Sigmoid colon (tissue), 7 donors: ENCODE results near the gene RASGRP3. TPM values are rescaled to one million over a fixed set of nuclear protein-coding genes. Genes with fewer than 3 reads are reported as not detected.

Experiments used
- DNase-seq: peaks from one replicate; pipeline ENCODE4 v3.0.0-alpha.2; 2019
- H3K27ac ChIP-seq, 4 donors: fragments of 200-600 bp; sonication (generic); one replicate each; pipeline ENCODE4 v1.5.1; 2016 to 2019; ENCODE audit warnings: mild to moderate bottlenecking in 1 of 4
- H3K27me3 ChIP-seq, 3 donors: fragments of 200-600 bp; sonication (generic); one replicate each; pipeline ENCODE4 v1.5.1; 2019; ENCODE audit warnings: mild to moderate bottlenecking in 1 of 3
- H3K36me3 ChIP-seq, 4 donors: fragments of 200-600 bp; sonication (generic); one replicate each; pipeline ENCODE4 v1.5.1; 2016 to 2019
- H3K4me1 ChIP-seq, 4 donors: fragments of 200-600 bp; sonication (generic); one replicate each; pipeline ENCODE4 v1.5.1; 2017 to 2019
- H3K4me3 ChIP-seq, 4 donors: fragments of 200-600 bp; sonication (generic); one replicate each; pipeline ENCODE4 v1.5.1; 2017 to 2019; ENCODE audit warnings: mild to moderate bottlenecking in 2 of 4, moderate library complexity in 1 of 4
- H3K9me3 ChIP-seq, 4 donors: fragments of 200-600 bp in 3 of 4; sonication (generic) in 3 of 4; one replicate each; pipeline versions ENCODE4 v1.5.1 to v1.6.1; 2013 to 2019
- EP300 ChIP-seq, 4 donors: sonication (generic); formaldehyde crosslinking; IDR thresholded peaks; one replicate each; pipeline ENCODE4 v1.6.1; 2017; ENCODE audit warnings: antibody characterized with exemption in 4 of 4
- POLR2A ChIP-seq, 2 donors: fragments of 450-650 bp; IDR thresholded peaks; one replicate each; pipeline ENCODE4 v1.6.1; 2016; ENCODE audit warnings: antibody characterized with exemption in 2 of 2, mild to moderate bottlenecking in 2 of 2, moderate library complexity in 2 of 2
- POLR2AphosphoS5 ChIP-seq, 4 donors: sonication (generic); formaldehyde crosslinking; IDR thresholded peaks; one replicate each; pipeline ENCODE4 v1.6.1; 2017; ENCODE audit warnings: antibody characterized with exemption in 4 of 4
- WGBS, 2 donors: extraction: QIAGEN DNeasy Blood & Tissue Kit; methylation state at CpG; one replicate each; pipeline ENCODE4 v1.1.7; 2013; 5-methylcytosine and 5-hydroxymethylcytosine counted together
- intact Hi-C: fragments of 100-400 bp; cut with DNase I; formaldehyde crosslinking; loops from one replicate; pipeline ENCODE4 v1.15.1; 2023
- polyA plus RNA-seq, 3 donors: library from polyadenylated mRNA; stranded (reverse); fragments of 200-250 nt; gene quantifications; one replicate each; pipeline ENCODE4 v1.2.3, GENCODE V29; 2013
- total RNA-seq, 4 donors: library from RNA; depleted of rRNA; stranded (reverse); fragments of >200 nt; gene quantifications; one replicate each; pipeline ENCODE4 v1.1.0, GENCODE V29; 2016
- TF ChIP-seq, protein P1 (sequence below), 4 experiments: fragments of 450-650 bp in 3 of 4; fragments of 200-600 bp in 1 of 4; IDR thresholded peaks; one replicate each; pipeline ENCODE4 v1.5.1; 2016 to 2019; ENCODE audit warnings: antibody characterized with exemption in 4 of 4, mild to moderate bottlenecking in 3 of 4, moderate library complexity in 2 of 4
- donor health status: healthy with polysubstance abuse.
- donor health status: Bipolar disorder and iron deficiency.
- donor health status: healthy.

RASGRP3 gene
- total and polyA plus RNA-seq, 7 donors = 1.8 to 14.7 (median 6.7) TPM

DNA sequence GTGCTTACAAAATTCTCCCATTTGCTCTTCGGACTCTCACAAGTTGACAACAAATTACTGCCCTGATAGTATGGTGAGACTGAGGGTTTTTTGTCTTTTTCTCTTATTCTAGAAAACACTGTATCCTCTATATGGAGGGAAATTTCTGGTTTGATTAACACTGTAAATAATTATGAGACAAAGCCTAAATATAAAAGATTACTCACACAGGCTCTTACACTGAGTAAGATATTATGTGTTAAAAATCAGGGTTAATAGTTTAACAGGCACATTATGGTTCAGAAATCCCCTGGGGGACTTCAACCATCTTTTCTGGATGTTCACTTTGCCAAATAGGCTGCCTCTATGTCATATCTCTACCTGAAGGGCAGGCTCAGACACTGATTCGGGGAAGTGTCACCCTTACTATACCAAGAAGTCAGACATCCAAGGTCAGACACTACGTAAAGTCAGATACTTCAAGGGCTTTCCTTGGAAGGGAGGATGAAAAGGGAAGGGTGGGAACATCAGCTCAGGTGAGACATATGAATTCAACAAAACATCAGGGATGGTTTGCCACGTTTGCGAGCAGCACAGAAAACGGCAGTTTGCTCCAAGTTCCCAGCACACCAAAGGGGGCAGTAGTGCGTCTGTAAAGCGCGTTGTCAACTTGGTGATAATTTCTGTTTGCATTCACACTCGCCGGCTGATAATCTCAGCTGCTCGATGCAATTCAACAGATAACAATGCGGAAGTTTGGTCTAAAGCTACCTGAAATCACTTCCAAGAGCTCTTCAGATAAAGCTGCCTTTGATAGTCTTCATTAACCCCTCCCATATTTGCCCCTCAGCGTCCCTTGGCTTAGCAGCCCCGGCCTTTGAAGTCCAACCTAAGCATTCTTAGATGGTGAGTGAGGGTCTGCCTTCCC lies 972 bp upstream of the RASGRP3 start:
- WGBS, 2 donors = 8 to 10% methylated on average over 15 of the region's 15 CpGs
- TF ChIP-seq EP300 (IDR thresholded peaks at IDR 0.05) (no peak), POLR2AphosphoS5 (IDR thresholded peaks at IDR 0.05) (peak in 1 of 4 donors; percentile 12)
- TF ChIP-seq, protein P1, sequence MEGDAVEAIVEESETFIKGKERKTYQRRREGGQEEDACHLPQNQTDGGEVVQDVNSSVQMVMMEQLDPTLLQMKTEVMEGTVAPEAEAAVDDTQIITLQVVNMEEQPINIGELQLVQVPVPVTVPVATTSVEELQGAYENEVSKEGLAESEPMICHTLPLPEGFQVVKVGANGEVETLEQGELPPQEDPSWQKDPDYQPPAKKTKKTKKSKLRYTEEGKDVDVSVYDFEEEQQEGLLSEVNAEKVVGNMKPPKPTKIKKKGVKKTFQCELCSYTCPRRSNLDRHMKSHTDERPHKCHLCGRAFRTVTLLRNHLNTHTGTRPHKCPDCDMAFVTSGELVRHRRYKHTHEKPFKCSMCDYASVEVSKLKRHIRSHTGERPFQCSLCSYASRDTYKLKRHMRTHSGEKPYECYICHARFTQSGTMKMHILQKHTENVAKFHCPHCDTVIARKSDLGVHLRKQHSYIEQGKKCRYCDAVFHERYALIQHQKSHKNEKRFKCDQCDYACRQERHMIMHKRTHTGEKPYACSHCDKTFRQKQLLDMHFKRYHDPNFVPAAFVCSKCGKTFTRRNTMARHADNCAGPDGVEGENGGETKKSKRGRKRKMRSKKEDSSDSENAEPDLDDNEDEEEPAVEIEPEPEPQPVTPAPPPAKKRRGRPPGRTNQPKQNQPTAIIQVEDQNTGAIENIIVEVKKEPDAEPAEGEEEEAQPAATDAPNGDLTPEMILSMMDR (IDR thresholded peaks at IDR 0.05) = peak; percentile 57 to 79 (median 68)
- peak overlapping the region; percentile 46 to 70 (median 62) for H3K4me3 ChIP-seq
- H3K27me3 ChIP-seq = no peaks in the 10 kb centered on the region
- intact Hi-C loops = loop anchor here (5.0 kb wide), 1 partner anchor 107 kb away; no protein-coding TSS in a partner anchor
- no peaks in the 10 kb centered on the region for H3K36me3 ChIP-seq
- H3K4me1 ChIP-seq = peaks cover 0 to 7% (median 3%) of the 10 kb centered on the region in 4 donors
- H3K9me3 ChIP-seq = no peaks in the 10 kb centered on the region
- peak overlapping the region; percentile 80 to 88 (median 86) for H3K27ac ChIP-seq
- DNase-seq = peak; percentile 78

DNA sequence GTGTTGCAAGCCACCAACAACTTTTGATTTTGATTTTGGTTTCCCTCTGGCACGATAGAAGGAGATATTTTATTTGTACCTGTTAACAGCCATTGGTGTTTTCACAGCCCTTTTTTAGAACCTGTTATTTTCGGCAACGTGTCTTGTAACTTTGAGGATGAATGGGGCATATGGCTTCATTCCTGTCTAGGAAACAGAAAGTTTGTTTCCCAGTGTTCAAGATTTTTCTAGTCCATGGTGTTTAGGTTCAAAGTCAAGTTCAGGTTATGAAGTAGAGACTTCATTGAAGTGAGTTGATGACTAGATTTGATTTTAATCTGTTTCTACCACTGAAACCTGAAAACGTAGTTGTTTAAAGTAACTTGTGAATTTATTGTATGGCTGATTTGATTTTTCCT lies 343 bp downstream of the RASGRP3 start:
- Histone ChIP-seq H3K4me3 (peak overlapping the region; percentile 46 to 70 (median 62)), H3K36me3 (no peaks in the 10 kb centered on the region), H3K4me1 (peaks cover 0 to 7% (median 3%) of the 10 kb centered on the region in 4 donors), H3K27me3 (no peaks in the 10 kb centered on the region), H3K9me3 (no peaks in the 10 kb centered on the region), H3K27ac (peak overlapping the region; percentile 80 to 88 (median 86))
- intact Hi-C loops = loop anchor here (5.0 kb wide), 1 partner anchor 106 kb away; no protein-coding TSS in a partner anchor
- TF ChIP-seq EP300 (IDR thresholded peaks at IDR 0.05) (no peak), POLR2A (IDR thresholded peaks at IDR 0.05) (no peak)
- TF ChIP-seq, protein P1 (IDR thresholded peaks at IDR 0.05) = no peak
- WGBS, 2 donors = 0 to 4% methylated on average over 4 of the region's 4 CpGs
- no peak for DNase-seq

DNA sequence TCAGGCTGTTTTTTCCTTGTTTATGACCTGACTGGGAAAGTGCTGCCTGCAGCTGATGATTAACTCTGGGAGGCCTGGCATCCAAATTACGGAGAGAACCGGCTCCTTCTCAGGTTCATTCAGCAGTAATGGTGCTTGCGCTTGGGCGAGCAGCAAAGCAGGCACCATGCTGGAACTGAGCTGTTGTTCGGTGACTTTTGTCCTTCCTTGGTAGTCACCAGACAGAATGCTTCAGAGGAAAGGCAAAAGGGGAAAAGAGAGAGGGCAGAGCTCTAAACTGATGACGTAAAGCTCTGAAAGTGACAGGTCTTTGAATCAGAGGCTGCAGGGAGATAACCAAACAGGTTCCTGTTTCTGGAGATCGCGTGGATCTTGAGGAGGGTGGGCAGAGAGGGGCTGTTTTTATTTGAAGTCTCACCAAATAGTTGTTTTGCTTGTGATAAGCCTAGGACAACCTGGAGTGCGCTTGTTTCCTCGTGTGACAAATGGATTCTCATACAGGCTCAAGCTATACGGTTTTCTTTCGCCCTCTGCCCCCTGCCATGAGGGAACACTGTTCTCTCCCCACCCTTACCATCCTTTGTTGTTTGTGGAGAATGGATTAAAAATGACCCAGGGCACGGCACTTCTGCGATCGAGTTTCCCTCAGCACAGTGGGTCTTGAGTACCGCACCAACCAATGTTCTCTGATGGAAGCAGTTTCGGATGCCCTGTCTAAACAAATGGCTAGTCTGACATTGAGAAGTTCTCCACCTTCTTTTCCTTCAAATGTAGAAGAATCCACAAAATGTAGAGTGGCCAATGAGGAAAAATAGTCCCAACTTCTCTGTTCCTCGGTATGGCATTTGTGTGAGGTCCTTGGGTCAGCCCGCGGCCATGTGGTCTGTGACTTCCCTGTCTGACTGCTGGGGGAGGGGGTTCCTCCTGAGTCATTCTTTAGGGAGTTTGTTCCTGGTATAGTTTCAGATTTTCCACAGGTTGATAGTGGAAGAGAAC lies 1.3 kb downstream of the RASGRP3 start:
- no peaks in the 10 kb centered on the region for H3K27me3 ChIP-seq
- no peaks in the 10 kb centered on the region for H3K36me3 ChIP-seq
- peak; percentile 73 for DNase-seq
- H3K27ac ChIP-seq = peak overlapping the region in 3 of 4 donors; percentile 85 to 88 (median 86)
- TF ChIP-seq EP300 (IDR thresholded peaks at IDR 0.05) (no peak), POLR2AphosphoS5 (IDR thresholded peaks at IDR 0.05) (peak in 1 of 4 donors; percentile 32)
- no peaks in the 10 kb centered on the region for H3K9me3 ChIP-seq
- intact Hi-C loops = loop anchor here (5.0 kb wide), 1 partner anchor 105 kb away; no protein-coding TSS in a partner anchor
- H3K4me1 ChIP-seq = peaks cover 0 to 7% (median 3%) of the 10 kb centered on the region in 4 donors
- H3K4me3 ChIP-seq = no peak overlapping the region
- WGBS, 2 donors = 45 to 54% methylated on average over 20 of the region's 20 CpGs

DNA sequence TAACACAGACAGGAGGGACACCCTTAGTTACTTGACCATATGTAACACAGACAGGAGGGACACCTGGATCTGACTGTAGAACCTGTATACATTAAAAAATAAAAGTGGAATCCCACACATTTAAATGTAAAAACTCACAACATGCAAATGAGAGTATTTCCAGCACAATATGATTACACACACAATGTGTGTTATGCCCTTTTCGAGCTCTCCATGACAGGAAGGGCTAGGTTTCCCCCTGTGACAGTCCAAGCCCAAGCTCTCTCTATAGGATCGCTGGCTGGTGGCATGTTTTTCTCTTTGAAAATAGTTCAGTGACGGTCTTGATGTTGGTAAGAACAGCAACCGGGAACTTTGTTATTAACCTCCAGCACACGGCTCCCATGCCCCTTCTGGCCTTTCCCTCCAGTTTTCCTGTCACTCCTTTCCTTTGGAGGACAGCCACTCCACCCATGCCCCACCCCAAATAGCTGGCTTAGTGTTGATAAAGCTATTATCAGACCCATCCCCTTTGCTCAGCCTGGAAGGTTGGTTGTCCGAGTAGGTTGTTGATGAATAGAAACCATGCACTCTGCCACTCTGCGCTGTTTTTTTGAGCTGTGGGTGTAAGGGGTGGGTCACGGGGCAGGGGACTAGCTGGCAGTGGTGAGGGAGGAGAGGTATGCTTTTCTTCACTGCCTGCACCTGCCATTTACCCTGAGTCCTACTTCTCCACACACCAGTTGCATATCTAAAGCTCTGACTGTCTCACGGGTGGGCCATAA lies 2.7 kb downstream of the RASGRP3 start:
- no peak for TF ChIP-seq POLR2A (IDR thresholded peaks at IDR 0.05)
- TF ChIP-seq, protein P1 (IDR thresholded peaks at IDR 0.05) = no peak
- TF ChIP-seq POLR2AphosphoS5 (IDR thresholded peaks at IDR 0.05) = no peak
- TF ChIP-seq EP300 (IDR thresholded peaks at IDR 0.05) = no peak
- no peaks in the 10 kb centered on the region for H3K9me3 ChIP-seq
- no peak overlapping the region for H3K4me3 ChIP-seq
- intact Hi-C loops = loop anchor here (5.0 kb wide), 1 partner anchor 103 kb away; no protein-coding TSS in a partner anchor
- 70 to 75% methylated on average over 9 of the region's 9 CpGs for WGBS, 2 donors
- no peak overlapping the region for H3K27ac ChIP-seq
- peaks cover 0 to 7% (median 4%) of the 10 kb centered on the region in 4 donors for H3K4me1 ChIP-seq
- no peak for DNase-seq
- H3K36me3 ChIP-seq = no peaks in the 10 kb centered on the region
- H3K27me3 ChIP-seq = no peaks in the 10 kb centered on the region
